ENCODE measurements around the gene CORO2B.

CORO2B gene

GRCh38 chr15:68554721-68555678 lies 23.8 kb upstream of the CORO2B start:
- no peak overlapping the region for H3K27ac ChIP-seq (ENCODE audit: low read depth, low read length)
- no peaks in the 10 kb centered on the region for H3K9me3 ChIP-seq (ENCODE audit: control insufficient read depth, insufficient read depth, low read length)
- peaks cover 15% of the 10 kb centered on the region for H3K27me3 ChIP-seq (ENCODE audit: control insufficient read depth, insufficient read depth, low read length)
- H3K36me3 ChIP-seq (ENCODE audit: control insufficient read depth, insufficient read depth, low read length): no peaks in the 10 kb centered on the region
- no peak overlapping the region for H3K9ac ChIP-seq (ENCODE audit: low read depth, low read length)
- H3K4me3 ChIP-seq (ENCODE audit: low read depth, low read length): no peak overlapping the region
- H3K4me1 ChIP-seq (ENCODE audit: control insufficient read depth, insufficient read depth, low read length): peaks cover 11% of the 10 kb centered on the region; the same call in 1 of the 2 replicates

- H3K36me3 ChIP-seq (ENCODE audit: control insufficient read depth, insufficient read depth, low read length): no peaks in the 10 kb centered on the region
- no peak overlapping the region for H3K9ac ChIP-seq (ENCODE audit: low read depth, low read length)
- H3K4me3 ChIP-seq (ENCODE audit: low read depth, low read length): no peak overlapping the region
- H3K27me3 ChIP-seq (ENCODE audit: control insufficient read depth, insufficient read depth, low read length): peaks cover 15% of the 10 kb centered on the region
- no peak overlapping the region for H3K27ac ChIP-seq (ENCODE audit: low read depth, low read length)
- H3K9me3 ChIP-seq (ENCODE audit: control insufficient read depth, insufficient read depth, low read length): no peaks in the 10 kb centered on the region
- H3K4me1 ChIP-seq (ENCODE audit: control insufficient read depth, insufficient read depth, low read length): peaks cover 16% of the 10 kb centered on the region; the same call in 1 of the 2 replicates
Measured at GRCh38 chr15:68555679-68556037, 23.1 kb upstream of the CORO2B start.

GRCh38 chr15:68556139-68556990 lies 22.4 kb upstream of the CORO2B start:
- H3K27ac ChIP-seq (ENCODE audit: low read depth, low read length): no peak overlapping the region
- no peak overlapping the region for H3K4me3 ChIP-seq (ENCODE audit: low read depth, low read length)
- H3K9me3 ChIP-seq (ENCODE audit: control insufficient read depth, insufficient read depth, low read length): no peaks in the 10 kb centered on the region
- peaks cover 16% of the 10 kb centered on the region; the same call in 1 of the 2 replicates for H3K4me1 ChIP-seq (ENCODE audit: control insufficient read depth, insufficient read depth, low read length)
- H3K9ac ChIP-seq (ENCODE audit: low read depth, low read length): no peak overlapping the region
- H3K36me3 ChIP-seq (ENCODE audit: control insufficient read depth, insufficient read depth, low read length): no peaks in the 10 kb centered on the region
- H3K27me3 ChIP-seq (ENCODE audit: control insufficient read depth, insufficient read depth, low read length): peaks cover 15% of the 10 kb centered on the region

- Histone ChIP-seq H3K27ac (ENCODE audit: low read depth, low read length) (no peak overlapping the region), H3K4me3 (ENCODE audit: low read depth, low read length) (no peak overlapping the region), H3K9me3 (ENCODE audit: control insufficient read depth, insufficient read depth, low read length) (no peaks in the 10 kb centered on the region), H3K4me1 (ENCODE audit: control insufficient read depth, insufficient read depth, low read length) (peaks cover 16% of the 10 kb centered on the region; the same call in 1 of the 2 replicates), H3K27me3 (ENCODE audit: control insufficient read depth, insufficient read depth, low read length) (peaks cover 15% of the 10 kb centered on the region), H3K36me3 (ENCODE audit: control insufficient read depth, insufficient read depth, low read length) (no peaks in the 10 kb centered on the region), H3K9ac (ENCODE audit: low read depth, low read length) (no peak overlapping the region)
Measured at GRCh38 chr15:68557469-68558317, 21.1 kb upstream of the CORO2B start.

DNA sequence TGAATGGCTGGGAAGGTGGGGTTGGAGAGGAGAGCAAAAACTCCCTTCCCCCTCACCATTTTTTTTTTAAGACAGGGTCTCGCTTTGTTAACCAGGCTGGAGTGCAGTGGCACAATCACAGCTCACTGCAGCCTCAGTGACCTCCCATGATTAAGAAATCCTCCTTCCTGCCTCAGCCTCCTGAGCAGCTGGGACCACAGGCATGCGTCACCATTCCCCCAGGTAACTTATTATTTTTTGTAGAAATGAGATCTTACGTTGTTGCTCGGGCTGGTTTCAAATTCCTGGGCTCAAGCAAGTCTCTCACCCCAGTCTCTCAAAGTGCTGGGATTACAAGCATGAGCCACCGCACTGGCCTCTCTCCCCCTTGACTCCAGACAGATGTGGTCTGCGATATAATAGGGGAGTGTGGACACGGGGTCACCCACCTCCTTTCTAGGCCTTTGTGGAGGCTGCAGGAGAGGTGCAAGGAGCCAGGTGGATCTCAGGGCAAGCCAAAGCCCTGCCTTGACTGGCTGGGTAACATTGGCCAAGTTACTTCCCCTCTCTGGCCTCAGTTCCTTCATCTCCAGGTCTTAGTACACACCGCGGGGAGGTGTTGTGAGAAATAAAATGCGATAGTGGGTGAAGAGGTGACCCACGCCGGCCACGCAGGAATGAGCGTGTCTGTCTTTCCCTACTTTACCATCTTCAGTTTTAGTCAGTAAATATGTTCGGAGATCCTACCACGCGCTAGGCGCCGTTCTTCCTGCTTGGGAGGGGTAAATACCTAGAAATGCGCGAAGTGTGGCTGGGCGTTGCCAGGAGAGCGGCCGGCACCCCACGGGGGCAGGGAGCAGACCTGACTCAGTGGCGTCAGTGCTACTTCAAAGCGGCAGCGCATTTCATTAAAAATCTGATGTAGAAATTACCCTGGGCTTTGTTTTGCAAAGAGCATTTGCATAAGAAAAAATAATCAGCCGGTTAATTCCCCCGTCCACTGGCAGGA lies 20.2 kb upstream of the CORO2B start:
- Histone ChIP-seq H3K36me3 (ENCODE audit: control insufficient read depth, insufficient read depth, low read length) (no peaks in the 10 kb centered on the region), H3K9me3 (ENCODE audit: control insufficient read depth, insufficient read depth, low read length) (no peaks in the 10 kb centered on the region), H3K27me3 (ENCODE audit: control insufficient read depth, insufficient read depth, low read length) (peaks cover 15% of the 10 kb centered on the region), H3K4me3 (ENCODE audit: low read depth, low read length) (peak overlapping the region; percentile 71), H3K9ac (ENCODE audit: low read depth, low read length) (no peak overlapping the region), H3K4me1 (ENCODE audit: control insufficient read depth, insufficient read depth, low read length) (peaks cover 16% of the 10 kb centered on the region; the same call in 1 of the 2 replicates), H3K27ac (ENCODE audit: low read depth, low read length) (peak overlapping the region; percentile 72)

DNA sequence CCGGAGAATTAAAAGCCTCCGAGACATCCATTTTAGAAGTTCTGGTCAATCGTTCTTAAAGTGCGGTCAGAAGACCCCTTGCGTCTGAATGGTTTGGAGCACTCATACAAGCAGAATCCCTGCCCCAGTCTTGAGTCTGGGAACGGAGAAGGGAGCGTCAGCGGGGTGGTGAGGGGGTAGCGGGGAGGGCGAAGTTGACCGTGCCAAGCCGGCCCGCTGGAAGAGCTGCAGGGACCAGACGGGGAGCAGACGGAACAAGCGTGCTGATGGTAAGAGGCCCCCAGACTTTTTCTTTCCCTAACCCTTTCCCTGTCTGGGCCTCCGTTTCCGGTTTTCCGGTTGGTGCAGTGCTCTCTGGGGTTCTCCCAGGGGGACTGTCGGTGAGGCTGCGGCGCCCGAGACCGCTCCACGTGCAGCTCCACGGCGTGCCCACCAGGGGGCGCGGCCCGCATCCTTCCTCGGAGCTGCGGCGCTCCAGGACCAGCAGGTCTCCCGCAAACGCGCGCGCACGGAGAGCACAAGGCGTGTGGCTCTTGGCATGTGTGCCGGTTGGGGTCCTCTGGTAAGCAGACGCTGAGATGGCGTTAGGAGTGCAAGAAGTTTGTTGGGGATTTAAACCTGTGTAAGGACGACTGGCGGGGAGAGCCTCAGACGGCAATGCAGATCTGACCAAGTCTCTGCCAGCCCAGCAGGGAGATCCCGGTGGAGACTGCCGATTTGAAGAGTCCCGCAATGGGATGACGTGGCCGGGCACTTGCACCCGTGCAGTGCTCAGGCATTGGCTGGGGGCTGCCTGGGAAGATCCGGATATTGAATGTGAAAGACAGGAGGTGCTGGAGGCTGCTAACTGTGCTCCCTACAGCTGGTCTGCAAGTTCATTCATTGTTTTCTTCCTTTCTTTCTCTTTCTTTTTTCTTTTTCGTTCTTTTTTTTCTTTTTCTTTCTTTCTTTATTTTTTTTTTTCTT lies 19.2 kb upstream of the CORO2B start:
- Histone ChIP-seq H3K36me3 (ENCODE audit: control insufficient read depth, insufficient read depth, low read length) (no peaks in the 10 kb centered on the region), H3K27me3 (ENCODE audit: control insufficient read depth, insufficient read depth, low read length) (peaks cover 15% of the 10 kb centered on the region), H3K9ac (ENCODE audit: low read depth, low read length) (0 out of 2 replicates have a peak overlapping the region, but pooled peaks have one; percentile 11)

DNA sequence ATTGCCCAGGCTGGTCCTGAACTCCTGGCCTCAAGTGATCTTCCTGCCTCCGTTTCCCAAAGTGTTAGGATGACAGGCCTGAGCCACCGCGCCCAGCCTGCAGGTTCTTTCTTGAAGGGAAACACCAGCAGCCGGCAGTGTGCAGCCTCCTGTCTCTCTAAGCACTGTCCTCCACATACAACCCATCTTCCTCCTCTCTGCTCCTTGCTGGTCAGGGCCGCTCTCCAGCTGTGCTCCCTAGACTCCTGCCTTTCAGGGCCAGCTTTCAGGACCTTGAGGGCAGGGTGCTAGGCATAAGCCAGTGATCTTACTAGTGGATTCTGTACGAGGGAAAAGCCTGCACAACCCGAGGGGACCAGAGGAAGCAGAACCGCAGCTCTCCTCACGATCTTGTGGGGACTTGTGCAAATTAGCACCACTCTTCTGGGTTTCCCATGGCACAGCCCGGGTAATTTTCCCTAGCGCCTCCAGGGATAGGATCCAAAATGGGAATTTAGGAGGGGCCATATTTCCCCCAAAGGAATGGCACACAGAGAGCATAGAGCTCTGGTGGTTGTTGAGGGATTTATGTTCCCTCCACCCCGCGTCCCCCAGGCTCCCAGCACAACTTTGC lies 18.2 kb upstream of the CORO2B start:
- no peak overlapping the region for H3K9ac ChIP-seq (ENCODE audit: low read depth, low read length)
- peaks cover 15% of the 10 kb centered on the region for H3K27me3 ChIP-seq (ENCODE audit: control insufficient read depth, insufficient read depth, low read length)
- H3K4me3 ChIP-seq (ENCODE audit: low read depth, low read length): no peak overlapping the region
- peaks cover 16% of the 10 kb centered on the region; the same call in 1 of the 2 replicates for H3K4me1 ChIP-seq (ENCODE audit: control insufficient read depth, insufficient read depth, low read length)
- no peaks in the 10 kb centered on the region for H3K9me3 ChIP-seq (ENCODE audit: control insufficient read depth, insufficient read depth, low read length)
- no peaks in the 10 kb centered on the region for H3K36me3 ChIP-seq (ENCODE audit: control insufficient read depth, insufficient read depth, low read length)
- H3K27ac ChIP-seq (ENCODE audit: low read depth, low read length): no peak overlapping the region

More for the DNA sequence above, 19.2 kb upstream of the CORO2B start:
- H3K9me3 ChIP-seq (ENCODE audit: control insufficient read depth, insufficient read depth, low read length): no peaks in the 10 kb centered on the region
- H3K27ac ChIP-seq (ENCODE audit: low read depth, low read length): peak overlapping the region; percentile 72
- peaks cover 16% of the 10 kb centered on the region; the same call in 1 of the 2 replicates for H3K4me1 ChIP-seq (ENCODE audit: control insufficient read depth, insufficient read depth, low read length)
- peak overlapping the region; percentile 71 for H3K4me3 ChIP-seq (ENCODE audit: low read depth, low read length)

GRCh38 chr15:68561171-68561900 lies 17.5 kb upstream of the CORO2B start:
- no peaks in the 10 kb centered on the region for H3K9me3 ChIP-seq (ENCODE audit: control insufficient read depth, insufficient read depth, low read length)
- peaks cover 16% of the 10 kb centered on the region; the same call in 1 of the 2 replicates for H3K4me1 ChIP-seq (ENCODE audit: control insufficient read depth, insufficient read depth, low read length)
- H3K4me3 ChIP-seq (ENCODE audit: low read depth, low read length): no peak overlapping the region
- no peak overlapping the region for H3K27ac ChIP-seq (ENCODE audit: low read depth, low read length)
- peaks cover 15% of the 10 kb centered on the region for H3K27me3 ChIP-seq (ENCODE audit: control insufficient read depth, insufficient read depth, low read length)
- H3K9ac ChIP-seq (ENCODE audit: low read depth, low read length): no peak overlapping the region
- no peaks in the 10 kb centered on the region for H3K36me3 ChIP-seq (ENCODE audit: control insufficient read depth, insufficient read depth, low read length)

Measured in HUES48 (cell line).